ENCODE data around the gene KCNH1.

Gene KCNH1

GRCh38 chr1:210932104-210932503 lies 201.8 kb downstream of the KCNH1 start:
- FAIRE-seq, result no peak
- no peak for DNase-seq (ENCODE audit: insufficient read length, low spot score)

DNA sequence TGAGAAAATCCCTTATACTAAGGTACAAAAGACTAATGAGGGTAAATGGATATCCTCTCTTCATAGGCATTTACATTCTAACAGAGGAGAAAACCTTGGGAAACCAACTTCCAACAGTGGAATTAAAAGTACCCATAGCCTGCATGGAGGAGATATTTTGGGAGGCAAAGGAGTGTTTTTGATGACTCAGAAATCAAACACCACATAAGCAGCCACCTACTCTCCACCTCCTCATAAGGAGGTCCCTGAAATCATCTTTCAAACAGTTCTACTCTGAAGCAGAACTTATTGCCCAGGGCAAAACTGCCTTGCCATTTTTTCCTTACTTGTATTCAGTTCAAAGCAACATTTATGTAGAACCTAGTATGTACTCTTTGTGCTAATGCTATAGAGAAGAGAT lies 211.3 kb downstream of the KCNH1 start:
- no peak for FAIRE-seq
- no peak for DNase-seq (ENCODE audit: insufficient read length, low spot score)

- DNase-seq (ENCODE audit: insufficient read length, low spot score), result no peak
- FAIRE-seq, result no peak
These were observed 212.9 kb downstream of the KCNH1 start for GRCh38 chr1:210920716-210921694.

- FAIRE-seq (no peak), DNase-seq (ENCODE audit: insufficient read length, low spot score) (no peak)
These were observed 213.7 kb downstream of the KCNH1 start for GRCh38 chr1:210920258-210920657.

DNA sequence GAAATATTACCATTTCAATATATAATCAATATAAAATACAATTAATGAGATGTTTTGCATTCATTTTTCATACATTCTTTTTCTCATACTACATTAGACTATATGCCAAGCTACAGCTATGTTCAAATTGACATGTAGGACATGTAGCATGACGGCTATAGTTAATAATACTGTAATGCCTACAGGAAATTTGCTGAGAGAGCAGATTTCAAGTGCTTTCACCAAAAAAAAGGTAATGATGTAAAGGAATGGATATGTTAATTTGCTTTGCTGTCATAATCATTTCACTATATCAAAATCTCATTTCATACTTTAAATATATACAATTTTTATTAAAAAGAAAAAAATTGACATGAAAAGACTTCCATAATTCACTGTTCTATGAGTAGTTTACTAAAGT lies 215.1 kb downstream of the KCNH1 start:
- no peak for FAIRE-seq

DNA sequence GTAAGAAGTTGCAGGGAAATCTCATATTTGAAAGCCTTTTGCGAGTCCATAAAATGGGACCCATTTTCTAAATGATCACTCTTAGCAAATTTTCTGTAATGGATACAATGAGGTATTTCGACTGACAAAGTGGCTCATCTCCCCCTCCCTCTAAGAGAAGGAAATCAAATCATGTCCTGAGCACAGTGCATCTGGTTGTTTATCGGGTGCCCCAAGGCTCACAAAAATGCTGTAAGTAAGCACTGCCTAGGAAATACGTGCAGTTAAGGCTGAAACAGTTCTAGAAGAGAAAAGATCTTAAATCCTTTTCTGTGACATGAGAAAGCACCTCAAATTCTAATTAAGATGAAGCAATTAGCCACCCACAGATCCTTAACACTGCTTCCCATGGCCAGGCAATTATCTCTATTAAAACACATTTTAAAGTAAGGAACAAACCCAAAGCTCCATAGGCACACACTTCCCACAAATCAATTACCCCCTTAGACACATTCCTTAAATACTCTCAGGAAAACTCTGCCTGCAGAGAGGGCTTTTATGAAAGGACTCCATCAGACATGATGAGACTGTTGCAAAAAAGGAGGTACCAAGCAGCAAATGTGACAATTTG lies 216.3 kb downstream of the KCNH1 start:
- DNase-seq (ENCODE audit: insufficient read length, low spot score), result no peak
- no peak for FAIRE-seq

More for the DNA sequence above, 215.1 kb downstream of the KCNH1 start:
- DNase-seq (ENCODE audit: insufficient read length, low spot score), result no peak

GRCh38 chr1:210916548-210916947 lies 217.4 kb downstream of the KCNH1 start:
- DNase-seq (ENCODE audit: insufficient read length, low spot score) (no peak), FAIRE-seq (no peak)

- DNase-seq (ENCODE audit: insufficient read length, low spot score), result no peak
- FAIRE-seq, result no peak
These were observed 217.9 kb downstream of the KCNH1 start for GRCh38 chr1:210915890-210916507.

DNA sequence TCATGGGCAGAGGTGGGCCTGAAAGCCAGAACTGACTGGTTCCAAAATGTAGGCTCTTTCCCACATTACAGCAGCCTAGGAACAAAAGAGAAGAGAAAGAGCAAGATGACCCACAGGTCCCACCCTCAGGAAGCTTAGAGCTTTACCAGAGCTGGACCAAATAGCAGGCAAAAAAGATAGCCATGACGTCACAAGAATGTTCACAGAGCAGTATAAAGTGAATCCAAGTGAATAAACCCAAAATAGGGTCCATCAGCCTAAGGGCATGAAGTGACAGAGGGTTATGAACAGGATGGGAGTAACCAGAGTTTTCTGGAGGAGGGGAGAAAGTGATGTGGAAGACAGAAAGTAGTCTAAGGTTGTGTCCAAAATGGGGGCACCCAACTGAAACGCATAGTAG lies 221.2 kb downstream of the KCNH1 start:
- DNase-seq (ENCODE audit: insufficient read length, low spot score) (no peak), FAIRE-seq (no peak)

- DNase-seq (ENCODE audit: insufficient read length, low spot score) (no peak), FAIRE-seq (no peak)
These were observed 223.8 kb downstream of the KCNH1 start for GRCh38 chr1:210910020-210910575.

GRCh38 chr1:210908791-210909190 lies 225.2 kb downstream of the KCNH1 start:
- DNase-seq (ENCODE audit: insufficient read length, low spot score) (no peak), FAIRE-seq (no peak)

GRCh38 chr1:210908257-210908656 lies 225.7 kb downstream of the KCNH1 start:
- DNase-seq (ENCODE audit: insufficient read length, low spot score), result no peak
- no peak for FAIRE-seq

- DNase-seq (ENCODE audit: insufficient read length, low spot score) (no peak), FAIRE-seq (no peak)
These were observed 226.6 kb downstream of the KCNH1 start for GRCh38 chr1:210907251-210907805.

DNA sequence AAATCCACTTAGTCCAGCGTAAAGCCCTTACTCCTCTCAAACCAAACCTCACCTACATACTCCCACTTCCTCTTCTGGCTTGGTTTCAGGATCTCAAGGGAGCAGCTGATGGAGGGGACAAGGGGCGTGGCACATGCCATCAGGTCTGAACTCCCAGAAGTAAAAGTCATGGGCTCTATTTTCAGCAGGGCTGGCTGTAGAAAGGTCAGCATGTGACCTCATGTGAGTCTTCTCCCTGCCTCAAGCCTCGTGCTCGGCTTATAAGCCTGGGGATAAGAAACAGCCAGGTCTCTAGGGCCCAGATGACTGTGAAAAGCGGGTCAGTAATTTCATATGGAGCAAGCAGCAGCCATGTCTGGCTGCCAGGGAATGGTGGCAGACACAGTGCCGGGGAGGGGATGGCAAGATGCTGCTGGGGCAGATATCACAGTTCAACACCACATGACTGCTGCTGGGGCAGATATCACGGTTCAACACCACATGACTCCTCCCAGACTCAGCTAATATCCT lies 227.9 kb downstream of the KCNH1 start:
- DNase-seq (ENCODE audit: insufficient read length, low spot score) (no peak), FAIRE-seq (no peak)

- FAIRE-seq (no peak), DNase-seq (ENCODE audit: insufficient read length, low spot score) (no peak)
These were observed 228.5 kb downstream of the KCNH1 start for GRCh38 chr1:210905365-210905904.

DNA sequence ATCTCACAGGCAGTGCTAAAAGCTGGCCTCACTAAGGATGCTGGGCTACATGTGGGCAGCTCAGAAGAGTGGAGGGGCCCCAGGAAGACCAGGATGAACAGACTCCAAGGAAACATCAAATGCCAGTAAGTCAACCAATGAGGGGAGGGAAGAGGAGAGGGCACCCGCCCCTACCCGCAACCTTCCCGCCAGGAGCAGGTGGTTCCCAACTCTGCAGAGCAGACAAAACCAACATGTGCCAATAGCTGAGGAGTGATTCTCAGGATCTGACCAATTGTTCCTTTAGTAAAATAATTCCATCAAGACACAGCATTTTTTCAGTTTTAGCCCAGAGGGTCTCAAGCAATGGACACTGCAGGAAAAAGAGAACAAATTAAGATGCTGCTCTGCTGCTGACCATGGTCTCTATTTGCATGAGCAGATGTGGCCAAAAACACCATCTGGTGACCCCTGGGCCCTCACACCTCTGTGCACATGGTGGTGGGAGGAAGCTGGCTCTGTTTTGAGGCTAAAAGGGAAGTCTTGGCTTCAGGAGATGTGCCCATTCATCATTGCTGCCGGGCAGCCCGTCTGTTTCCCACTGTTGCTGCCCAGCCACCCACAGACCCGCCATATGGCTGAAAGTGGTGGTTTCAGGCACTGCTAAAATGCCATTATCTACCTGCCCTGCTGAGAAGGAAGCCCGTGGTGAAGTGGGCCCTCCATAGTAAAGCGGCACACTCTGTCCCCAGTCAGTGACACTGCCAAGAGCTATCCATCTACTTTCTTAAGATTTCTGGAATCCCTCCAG lies 231.8 kb downstream of the KCNH1 start:
- FAIRE-seq (no peak), DNase-seq (ENCODE audit: insufficient read length, low spot score) (no peak)

- DNase-seq (ENCODE audit: insufficient read length, low spot score) (no peak), FAIRE-seq (no peak)
These were observed 233.1 kb downstream of the KCNH1 start for GRCh38 chr1:210900820-210901219.

GRCh38 chr1:210900079-210900478 lies 233.9 kb downstream of the KCNH1 start:
- no peak for FAIRE-seq
- DNase-seq (ENCODE audit: insufficient read length, low spot score), result no peak

DNA sequence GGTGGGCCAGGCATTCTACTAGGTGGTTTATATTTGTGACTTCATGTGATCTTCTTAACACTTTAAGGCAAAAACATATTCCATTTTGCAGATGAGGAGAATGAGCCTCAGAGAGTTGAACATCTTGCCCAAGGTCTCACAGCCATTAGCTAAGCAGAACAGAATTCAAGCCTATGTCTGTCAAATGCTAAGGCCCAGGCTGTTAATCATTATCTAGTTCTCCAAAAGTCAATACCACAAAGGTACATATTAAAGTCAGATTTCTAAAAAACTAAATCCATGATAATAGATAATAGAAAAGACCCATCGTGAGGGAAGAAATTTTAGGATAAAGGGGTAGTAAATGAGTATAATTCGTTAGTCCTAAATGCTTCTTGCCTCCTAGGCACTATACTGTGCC lies 234.3 kb downstream of the KCNH1 start:
- DNase-seq (ENCODE audit: insufficient read length, low spot score), result no peak
- FAIRE-seq, result no peak

- FAIRE-seq, result no peak
- no peak for DNase-seq (ENCODE audit: insufficient read length, low spot score)
These were observed 235.5 kb downstream of the KCNH1 start for GRCh38 chr1:210898473-210898872.
